ENCODE data around the gene LMF1.

- TF ChIP-seq, protein P1, sequence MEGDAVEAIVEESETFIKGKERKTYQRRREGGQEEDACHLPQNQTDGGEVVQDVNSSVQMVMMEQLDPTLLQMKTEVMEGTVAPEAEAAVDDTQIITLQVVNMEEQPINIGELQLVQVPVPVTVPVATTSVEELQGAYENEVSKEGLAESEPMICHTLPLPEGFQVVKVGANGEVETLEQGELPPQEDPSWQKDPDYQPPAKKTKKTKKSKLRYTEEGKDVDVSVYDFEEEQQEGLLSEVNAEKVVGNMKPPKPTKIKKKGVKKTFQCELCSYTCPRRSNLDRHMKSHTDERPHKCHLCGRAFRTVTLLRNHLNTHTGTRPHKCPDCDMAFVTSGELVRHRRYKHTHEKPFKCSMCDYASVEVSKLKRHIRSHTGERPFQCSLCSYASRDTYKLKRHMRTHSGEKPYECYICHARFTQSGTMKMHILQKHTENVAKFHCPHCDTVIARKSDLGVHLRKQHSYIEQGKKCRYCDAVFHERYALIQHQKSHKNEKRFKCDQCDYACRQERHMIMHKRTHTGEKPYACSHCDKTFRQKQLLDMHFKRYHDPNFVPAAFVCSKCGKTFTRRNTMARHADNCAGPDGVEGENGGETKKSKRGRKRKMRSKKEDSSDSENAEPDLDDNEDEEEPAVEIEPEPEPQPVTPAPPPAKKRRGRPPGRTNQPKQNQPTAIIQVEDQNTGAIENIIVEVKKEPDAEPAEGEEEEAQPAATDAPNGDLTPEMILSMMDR (conservative IDR thresholded peaks at IDR 0.05; ENCODE audit: low read length): no peak
- TF ChIP-seq EZH2phosphoT487 (IDR thresholded peaks at IDR 0.05; ENCODE audit: borderline replicate concordance, low read depth, low read length): no peak
Observed at GRCh38 chr16:965036-965395, 5.8 kb downstream of the LMF1 start.

Measured in OCI-LY7 (cell line).